Endothelial cell of umbilical vein (primary cell): Measurements from ENCODE around the gene KIFC3. TPM values are rescaled to one million over a fixed set of nuclear protein-coding genes. Genes with fewer than 3 reads are reported as not detected.

Experiments
- BruUV-seq: library from RNA; stranded (reverse); fragments of 400-500 nt; replicated peaks from 2 replicates; lab custom pipeline; 2021; lab: Mats Ljungman, UMichigan
- CTCF ChIA-PET: fragments of 300-600, 350-600 bp; sonication (Branson Sonifier 250); formaldehyde crosslinking; loops from one replicate; lab custom pipeline; 2021; ENCODE audit warnings: antibody characterized with exemption, inconsistent platforms; lab: Charles Lee
- POLR2A ChIA-PET: fragments of 300-600, 350-600 bp; sonication (Branson Sonifier 250); formaldehyde crosslinking; loops from one replicate; lab custom pipeline; 2021; ENCODE audit warnings: antibody characterized with exemption, inconsistent platforms; lab: Charles Lee
- DNase-seq: peaks from one replicate; pipeline ENCODE4 v3.0.0-alpha.2; 2011; ENCODE audit warnings: low read depth, low spot score
- FAIRE-seq: peaks from 2 replicates; lab custom pipeline; 2011; peaks lifted over from hg19 to GRCh38; lab: Jason Lieb, UNC
- H2AFZ ChIP-seq: 2 replicates; pipeline ENCODE4 v1.6.0; 2012; ENCODE audit warnings: low read depth, low read length, control low read depth, inconsistent platforms
- H3K27ac ChIP-seq: 2 replicates; pipeline ENCODE4 v1.5.1; 2011; ENCODE audit warnings: low read depth, mild to moderate bottlenecking, control low read depth, low read length, moderate library complexity; ENCODE audit not compliant: insufficient read depth
- H3K27me3 ChIP-seq, 2 experiments: 2 replicates each; pipeline versions ENCODE4 v1.6.0 to v1.6.1; 2011; ENCODE audit warnings: low read length in 2 of 2, mixed read lengths in 1 of 2; ENCODE audit not compliant: control insufficient read depth in 2 of 2, insufficient read depth in 2 of 2
- H3K36me3 ChIP-seq, 2 experiments: 2 replicates in 1 of 2; 3 replicates in 1 of 2; pipeline ENCODE4 v1.5.1; 2011; ENCODE audit warnings: low read length in 2 of 2, mild to moderate bottlenecking in 1 of 2, moderate library complexity in 1 of 2; ENCODE audit not compliant: control insufficient read depth in 2 of 2, insufficient read depth in 2 of 2; ENCODE audit errors: extremely low read depth in 1 of 2
- H3K4me1 ChIP-seq: 3 replicates; pipeline ENCODE4 v1.5.1; 2011; ENCODE audit warnings: mild to moderate bottlenecking, low read length; ENCODE audit not compliant: control insufficient read depth, insufficient read depth; ENCODE audit errors: extremely low read depth
- H3K4me2 ChIP-seq: 2 replicates; pipeline ENCODE4 v1.6.1; 2011; ENCODE audit warnings: low read length, control low read depth, mixed read lengths; ENCODE audit not compliant: insufficient read depth
- H3K4me3 ChIP-seq, 3 experiments: fragments of 200-600 bp in 1 of 3; sonication (generic), shearing (Covaris generic) in 1 of 3; replicated peaks in 1 of 3; 2 replicates each; pipeline ENCODE4 v1.5.1; 2011 to 2016; ENCODE audit warnings: control low read depth in 3 of 3, low read length in 3 of 3, mild to moderate bottlenecking in 2 of 3, inconsistent platforms in 1 of 3, low read depth in 1 of 3, moderate library complexity in 1 of 3; ENCODE audit not compliant: insufficient read depth in 1 of 3
- H3K79me2 ChIP-seq: 2 replicates; pipeline ENCODE4 v1.6.0; 2012; ENCODE audit warnings: low read length, inconsistent platforms; ENCODE audit not compliant: control insufficient read depth, insufficient read depth
- H3K9ac ChIP-seq: replicated peaks from 2 replicates; pipeline ENCODE3; 2011; ENCODE audit warnings: low read length, control low read depth; ENCODE audit not compliant: insufficient read depth; ENCODE audit errors: extremely low read depth
- H3K9me1 ChIP-seq: replicated peaks from 3 replicates; pipeline ENCODE4 v1.6.0; 2011; ENCODE audit warnings: mild to moderate bottlenecking, low read length; ENCODE audit not compliant: control insufficient read depth, insufficient read depth; ENCODE audit errors: extremely low read depth
- H3K9me3 ChIP-seq: replicated peaks from 2 replicates; pipeline ENCODE4 v1.5.1; 2012; ENCODE audit warnings: low read length, inconsistent platforms; ENCODE audit not compliant: control insufficient read depth, insufficient read depth
- H4K20me1 ChIP-seq: replicated peaks from 2 replicates; pipeline ENCODE3; 2011; ENCODE audit warnings: mild to moderate bottlenecking, low read length; ENCODE audit not compliant: control insufficient read depth, insufficient read depth; ENCODE audit errors: extremely low read depth
- EZH2 ChIP-seq: IDR thresholded peaks from 2 replicates; pipeline ENCODE4 v1.6.1; 2012; ENCODE audit warnings: borderline replicate concordance, low read depth, mild to moderate bottlenecking, moderate library complexity, low read length, inconsistent platforms; ENCODE audit not compliant: severe bottlenecking
- FOS ChIP-seq: IDR thresholded peaks from 2 replicates; pipeline ENCODE4 v1.6.1; 2011; ENCODE audit warnings: mild to moderate bottlenecking, low read length, moderate library complexity, borderline replicate concordance; ENCODE audit not compliant: insufficient read depth
- GATA2 ChIP-seq: IDR thresholded peaks from 2 replicates; pipeline ENCODE4 v1.7.0; 2011; ENCODE audit warnings: low read depth, mild to moderate bottlenecking, moderate library complexity, mixed read lengths, low read length; ENCODE audit not compliant: insufficient read length, insufficient read depth
- JUN ChIP-seq: IDR thresholded peaks from 2 replicates; pipeline ENCODE4 v1.6.1; 2011; ENCODE audit warnings: borderline replicate concordance, low read depth; ENCODE audit not compliant: insufficient read length, insufficient read depth
- MAX ChIP-seq: IDR thresholded peaks from 2 replicates; pipeline ENCODE4 v1.6.1; 2011; ENCODE audit not compliant: insufficient read depth, insufficient read length
- MYC ChIP-seq: IDR thresholded peaks from one replicate; pipeline ENCODE4 v1.6.1; 2011; ENCODE audit warnings: mild to moderate bottlenecking, low read depth, low read length
- POLR2A ChIP-seq: IDR thresholded peaks from 2 replicates; pipeline ENCODE4 v1.6.1; 2012; ENCODE audit warnings: low read depth, mild to moderate bottlenecking, control low read depth, low read length
- POLR2AphosphoS5 ChIP-seq: IDR thresholded peaks from 2 replicates; pipeline ENCODE4 v1.6.1; 2012; ENCODE audit warnings: low read depth, mild to moderate bottlenecking, control low read depth, low read length, moderate library complexity; ENCODE audit not compliant: insufficient read depth
- dilution Hi-C: fragments of 300-500 bp; cut with MboI; formaldehyde crosslinking; loops from one replicate; pipeline ENCODE4 v1.15.0; 2019; ENCODE audit warnings: low sequenced_read_pairs; ENCODE audit not compliant: extremely low pct_ligation_motif_present
- intact Hi-C: fragments of 100-400 bp; cut with micrococcal nuclease; formaldehyde crosslinking; loops from one replicate; pipeline ENCODE4 v1.10.0; 2022
- polyA plus RNA-seq, 4 experiments: library from polyadenylated mRNA; depleted of rRNA in 3 of 4; stranded (reverse) in 3 of 4; unstranded in 1 of 4; fragments of >200 nt; gene quantifications; 2 replicates each; pipeline versions ENCODE4 v1.2.1 to v1.2.3, GENCODE V29; 2011 to 2012; ENCODE audit warnings: missing spikeins in 1 of 4
- total RNA-seq: library from RNA; stranded (reverse); gene quantifications from 2 replicates; pipeline ENCODE4 v1.2.3, GENCODE V29; 2021
- TF ChIP-seq, protein P1 (sequence below), 2 donors: IDR thresholded peaks; 1 replicate in 1 of 2; 2 replicates in 1 of 2; pipeline ENCODE4 v1.5.1; 2011; ENCODE audit warnings: low read length in 2 of 2, mild to moderate bottlenecking in 2 of 2, moderate library complexity in 2 of 2, control low read depth in 1 of 2, inconsistent platforms in 1 of 2, low read depth in 1 of 2; ENCODE audit not compliant: insufficient read depth in 1 of 2; ENCODE audit errors: extremely low read depth in 1 of 2

KIFC3 gene
- total and polyA plus RNA-seq, 2 donors (not counting 3 experiments of a cell fraction or from before 2014, with no cell fraction given), result 36.3 to 62.2 TPM

GRCh38 chr16:57824888-57825287, 22.6 kb upstream of the KIFC3 start:
- no peak overlapping the region for H3K9ac ChIP-seq
- H4K20me1 ChIP-seq, result no peaks in the 10 kb centered on the region
- H3K4me2 ChIP-seq, result no peak overlapping the region
- no peak overlapping the region for H2AFZ ChIP-seq
- CTCF ChIA-PET, result interaction anchor here (1.0 kb wide), 1 partner anchor 15 kb away, joined by 3 read pairs; no protein-coding TSS in a partner anchor
- H3K27me3 ChIP-seq, result peaks cover 1 to 7% of the 10 kb centered on the region in 2 experiments
- POLR2A ChIA-PET, result no interaction called here
- no peaks in the 10 kb centered on the region for H3K36me3 ChIP-seq
- TF ChIP-seq GATA2 (no peak), EZH2 (no peak), JUN (no peak), MAX (no peak), MYC (no peak), FOS (no peak), POLR2AphosphoS5 (no peak), POLR2A (no peak)
- TF ChIP-seq, protein P1, sequence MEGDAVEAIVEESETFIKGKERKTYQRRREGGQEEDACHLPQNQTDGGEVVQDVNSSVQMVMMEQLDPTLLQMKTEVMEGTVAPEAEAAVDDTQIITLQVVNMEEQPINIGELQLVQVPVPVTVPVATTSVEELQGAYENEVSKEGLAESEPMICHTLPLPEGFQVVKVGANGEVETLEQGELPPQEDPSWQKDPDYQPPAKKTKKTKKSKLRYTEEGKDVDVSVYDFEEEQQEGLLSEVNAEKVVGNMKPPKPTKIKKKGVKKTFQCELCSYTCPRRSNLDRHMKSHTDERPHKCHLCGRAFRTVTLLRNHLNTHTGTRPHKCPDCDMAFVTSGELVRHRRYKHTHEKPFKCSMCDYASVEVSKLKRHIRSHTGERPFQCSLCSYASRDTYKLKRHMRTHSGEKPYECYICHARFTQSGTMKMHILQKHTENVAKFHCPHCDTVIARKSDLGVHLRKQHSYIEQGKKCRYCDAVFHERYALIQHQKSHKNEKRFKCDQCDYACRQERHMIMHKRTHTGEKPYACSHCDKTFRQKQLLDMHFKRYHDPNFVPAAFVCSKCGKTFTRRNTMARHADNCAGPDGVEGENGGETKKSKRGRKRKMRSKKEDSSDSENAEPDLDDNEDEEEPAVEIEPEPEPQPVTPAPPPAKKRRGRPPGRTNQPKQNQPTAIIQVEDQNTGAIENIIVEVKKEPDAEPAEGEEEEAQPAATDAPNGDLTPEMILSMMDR (IDR thresholded peaks at IDR 0.05; ENCODE audit: extremely low read depth in 1 of 2, insufficient read depth in 1 of 2, low read depth in 1 of 2, low read length in 2 of 2), result no peak
- intact Hi-C loops (no loop called here), dilution Hi-C loops (no loop called here)
- H3K4me1 ChIP-seq, result no peaks in the 10 kb centered on the region
- BruUV-seq, result no TSS peak
- H3K79me2 ChIP-seq, result no peaks in the 10 kb centered on the region
- H3K9me1 ChIP-seq, result no peaks in the 10 kb centered on the region
- H3K27ac ChIP-seq, result no peak overlapping the region
- DNase-seq (no peak), FAIRE-seq (no peak)
- H3K4me3 ChIP-seq, result no peak overlapping the region
- no peaks in the 10 kb centered on the region for H3K9me3 ChIP-seq
